ENCODE data around the gene SDK2.

- no peak for TF ChIP-seq CTCF (IDR thresholded peaks at IDR 0.05)
- no peak for TF ChIP-seq POLR2A (IDR thresholded peaks at IDR 0.05)
Measured at GRCh38 chr17:73490851-73491250, 153.4 kb downstream of the SDK2 start.
